WTC11 (cell line): ENCODE results near the gene ATP2C1. TPM values are rescaled to one million over a fixed set of nuclear protein-coding genes. Genes with fewer than 3 reads are reported as not detected.

Experiments used
- ATAC-seq: fragments of 200-7000 bp; cut with Tn5 transposase; 2 replicates; pipeline ENCODE4 v1.10.0; 2021; ENCODE audit warnings: mild to moderate bottlenecking, moderate library complexity
- CTCF ChIA-PET: fragments of 300-600 bp; sonication (Branson Sonifier 250); formaldehyde crosslinking; loops from one replicate; lab custom pipeline; 2021; ENCODE audit warnings: antibody characterized with exemption; lab: Charles Lee
- POLR2A ChIA-PET: fragments of 350-600 bp; sonication (Branson Sonifier 250); formaldehyde crosslinking; loops from one replicate; lab custom pipeline; 2021; ENCODE audit warnings: antibody characterized with exemption; lab: Charles Lee
- DNase-seq: peaks from one replicate; pipeline ENCODE4 v3.0.0; 2021; ENCODE audit warnings: low spot score
- H3K27ac Mint-ChIP-seq: 2 replicates; pipeline ENCODE4 v1.8.0; 2021; ENCODE audit warnings: mixed read lengths
- H3K27me3 Mint-ChIP-seq: 2 replicates; pipeline ENCODE4 v1.8.0; 2021; ENCODE audit warnings: low read depth, mild to moderate bottlenecking, moderate library complexity, mixed read lengths
- H3K36me3 Mint-ChIP-seq: 2 replicates; pipeline ENCODE4 v1.8.0; 2021; ENCODE audit warnings: mixed read lengths
- H3K4me1 Mint-ChIP-seq: 2 replicates; pipeline ENCODE4 v1.8.0; 2022; ENCODE audit warnings: mixed read lengths
- H3K4me3 Mint-ChIP-seq: 2 replicates; pipeline ENCODE4 v1.8.0; 2021; ENCODE audit warnings: mild to moderate bottlenecking, moderate library complexity, mixed read lengths
- H3K9me3 Mint-ChIP-seq: 2 replicates; pipeline ENCODE4 v1.8.0; 2021; ENCODE audit warnings: mixed read lengths
- ERG ChIP-seq: fragments of 250-450 bp; sonication (Bioruptor Pico); IDR thresholded peaks from 2 replicates; pipeline ENCODE4 v1.8.0; 2021; ENCODE audit warnings: mild to moderate bottlenecking
- ETV6 ChIP-seq: sonication (generic); formaldehyde crosslinking; IDR thresholded peaks from 2 replicates; pipeline ENCODE4 v1.8.1; 2022; ENCODE audit warnings: mild to moderate bottlenecking, missing genetic modification reagents
- FOXP1 ChIP-seq: sonication (generic); formaldehyde crosslinking; IDR thresholded peaks from 2 replicates; pipeline ENCODE4 v1.8.0; 2022; ENCODE audit warnings: missing genetic modification reagents, mild to moderate bottlenecking, moderate library complexity, borderline replicate concordance
- GTF2I ChIP-seq: fragments of 250-450 bp; sonication (Bioruptor Pico); conservative IDR thresholded peaks from 2 replicates; pipeline ENCODE4 v1.4.0; 2021; ENCODE audit warnings: mild to moderate bottlenecking
- HMGXB4 ChIP-seq: sonication (generic); formaldehyde crosslinking; IDR thresholded peaks from 2 replicates; pipeline ENCODE4 v1.8.1; 2023; ENCODE audit warnings: mild to moderate bottlenecking, moderate library complexity, missing genetic modification reagents
- IRF2 ChIP-seq: sonication (generic); formaldehyde crosslinking; IDR thresholded peaks from 2 replicates; pipeline ENCODE4 v1.8.0; 2022; ENCODE audit warnings: low read depth, missing genetic modification reagents, borderline replicate concordance
- JAZF1 ChIP-seq: fragments of 250-450 bp; sonication (Bioruptor Pico); IDR thresholded peaks from 2 replicates; pipeline ENCODE4 v1.9.0; 2021; ENCODE audit warnings: moderate library complexity, mild to moderate bottlenecking, inconsistent platforms
- JUN ChIP-seq: sonication (generic); formaldehyde crosslinking; IDR thresholded peaks from 2 replicates; pipeline ENCODE4 v1.8.0; 2023; ENCODE audit warnings: mild to moderate bottlenecking, missing genetic modification reagents
- NR1H2 ChIP-seq: sonication (generic); formaldehyde crosslinking; IDR thresholded peaks from 2 replicates; pipeline ENCODE4 v1.9.0; 2021; ENCODE audit warnings: mild to moderate bottlenecking, moderate library complexity, missing genetic modification reagents
- OVOL2 ChIP-seq: fragments of 250-450 bp; sonication (Bioruptor Pico); IDR thresholded peaks from 2 replicates; pipeline ENCODE4 v1.9.0; 2021; ENCODE audit warnings: mild to moderate bottlenecking, borderline replicate concordance
- SOX15 ChIP-seq: fragments of 250-450 bp; sonication (Bioruptor Pico); IDR thresholded peaks from 2 replicates; pipeline ENCODE4 v1.9.0; 2021; ENCODE audit warnings: mild to moderate bottlenecking
- TEAD1 ChIP-seq: sonication (generic); formaldehyde crosslinking; IDR thresholded peaks from 2 replicates; pipeline ENCODE4 v1.8.0; 2022; ENCODE audit warnings: mild to moderate bottlenecking, missing genetic modification reagents
- TEAD4 ChIP-seq: sonication (generic); formaldehyde crosslinking; IDR thresholded peaks from 2 replicates; pipeline ENCODE4 v1.8.0; 2022; ENCODE audit warnings: mild to moderate bottlenecking, missing genetic modification reagents
- TP53 ChIP-seq: sonication (generic); formaldehyde crosslinking; IDR thresholded peaks from 2 replicates; pipeline ENCODE4 v1.8.1; 2023; ENCODE audit warnings: mild to moderate bottlenecking, missing genetic modification reagents
- ZBTB21 ChIP-seq: sonication (generic); formaldehyde crosslinking; IDR thresholded peaks from 2 replicates; pipeline ENCODE4 v1.8.1; 2023; ENCODE audit warnings: mild to moderate bottlenecking, missing genetic modification reagents, borderline replicate concordance
- ZNF138 ChIP-seq: sonication (generic); formaldehyde crosslinking; conservative IDR thresholded peaks from 2 replicates; pipeline ENCODE4 v1.8.1; 2022; ENCODE audit warnings: mild to moderate bottlenecking, moderate library complexity, missing genetic modification reagents
- ZNF396 ChIP-seq: fragments of 250-450 bp; sonication (Bioruptor Pico); IDR thresholded peaks from 2 replicates; pipeline ENCODE4 v1.8.0; 2021; ENCODE audit warnings: mild to moderate bottlenecking, moderate library complexity, borderline replicate concordance
- ZNF425 ChIP-seq: fragments of 250-450 bp; sonication (Bioruptor Pico); conservative IDR thresholded peaks from 2 replicates; pipeline ENCODE4 v1.9.0; 2021; ENCODE audit warnings: mild to moderate bottlenecking
- total RNA-seq: library from RNA; stranded (reverse); gene quantifications from 3 replicates; pipeline ENCODE4 v1.2.3, GENCODE V29; 2021
- TF ChIP-seq, protein P1 (sequence below): sonication (generic); formaldehyde crosslinking; conservative IDR thresholded peaks from 2 replicates; pipeline ENCODE4 v1.8.1; 2022; ENCODE audit warnings: mild to moderate bottlenecking, missing genetic modification reagents
- TF ChIP-seq, protein P2 (sequence below): sonication (generic); formaldehyde crosslinking; IDR thresholded peaks from 2 replicates; pipeline ENCODE4 v1.8.1; 2023; ENCODE audit warnings: mild to moderate bottlenecking, missing genetic modification reagents, borderline replicate concordance
- TF ChIP-seq, protein P3 (sequence below): fragments of 250-450 bp; sonication (Bioruptor Pico); IDR thresholded peaks from 2 replicates; pipeline ENCODE4 v1.9.0; 2021; ENCODE audit warnings: mild to moderate bottlenecking

Gene ATP2C1
- total RNA-seq, 1 experiment from 2014 or later = 62.5 TPM

DNA sequence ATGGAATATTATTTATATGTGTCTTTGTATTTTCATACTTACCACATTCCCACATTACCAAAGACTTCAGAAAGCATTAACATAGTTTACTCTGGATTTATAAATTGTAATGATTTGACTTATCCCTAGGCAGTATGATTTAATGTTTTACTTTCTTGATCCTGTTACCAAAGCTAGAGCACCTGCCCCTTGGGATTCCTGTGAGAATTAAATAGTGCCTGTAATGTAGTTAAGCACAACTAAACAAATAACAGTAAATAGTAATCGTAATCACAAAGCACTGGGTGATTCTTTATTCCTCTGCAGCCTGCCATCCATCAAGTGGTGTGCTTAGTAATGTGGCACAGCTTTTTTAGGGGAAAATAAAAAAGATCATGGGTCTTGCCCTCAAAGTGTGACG, 39.1 kb downstream of the ATP2C1 start:
- Mint-ChIP-seq H3K36me3 (peaks cover 11% of the 10 kb centered on the region), H3K27ac (no peak overlapping the region), H3K4me1 (peaks cover 14% of the 10 kb centered on the region), H3K9me3 (no peaks in the 10 kb centered on the region), H3K4me3 (no peak overlapping the region), H3K27me3 (no peaks in the 10 kb centered on the region)
- CTCF ChIA-PET = no interaction called here
- no peak for ATAC-seq
- TF ChIP-seq, protein P1, sequence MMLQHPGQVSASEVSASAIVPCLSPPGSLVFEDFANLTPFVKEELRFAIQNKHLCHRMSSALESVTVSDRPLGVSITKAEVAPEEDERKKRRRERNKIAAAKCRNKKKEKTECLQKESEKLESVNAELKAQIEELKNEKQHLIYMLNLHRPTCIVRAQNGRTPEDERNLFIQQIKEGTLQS (CRISPR knock-in tag) = no peak
- no peak for TF ChIP-seq ZBTB21 (CRISPR knock-in tag)
- TF ChIP-seq TP53 (CRISPR knock-in tag) = no peak
- TF ChIP-seq ERG = no peak
- TF ChIP-seq, protein P2, sequence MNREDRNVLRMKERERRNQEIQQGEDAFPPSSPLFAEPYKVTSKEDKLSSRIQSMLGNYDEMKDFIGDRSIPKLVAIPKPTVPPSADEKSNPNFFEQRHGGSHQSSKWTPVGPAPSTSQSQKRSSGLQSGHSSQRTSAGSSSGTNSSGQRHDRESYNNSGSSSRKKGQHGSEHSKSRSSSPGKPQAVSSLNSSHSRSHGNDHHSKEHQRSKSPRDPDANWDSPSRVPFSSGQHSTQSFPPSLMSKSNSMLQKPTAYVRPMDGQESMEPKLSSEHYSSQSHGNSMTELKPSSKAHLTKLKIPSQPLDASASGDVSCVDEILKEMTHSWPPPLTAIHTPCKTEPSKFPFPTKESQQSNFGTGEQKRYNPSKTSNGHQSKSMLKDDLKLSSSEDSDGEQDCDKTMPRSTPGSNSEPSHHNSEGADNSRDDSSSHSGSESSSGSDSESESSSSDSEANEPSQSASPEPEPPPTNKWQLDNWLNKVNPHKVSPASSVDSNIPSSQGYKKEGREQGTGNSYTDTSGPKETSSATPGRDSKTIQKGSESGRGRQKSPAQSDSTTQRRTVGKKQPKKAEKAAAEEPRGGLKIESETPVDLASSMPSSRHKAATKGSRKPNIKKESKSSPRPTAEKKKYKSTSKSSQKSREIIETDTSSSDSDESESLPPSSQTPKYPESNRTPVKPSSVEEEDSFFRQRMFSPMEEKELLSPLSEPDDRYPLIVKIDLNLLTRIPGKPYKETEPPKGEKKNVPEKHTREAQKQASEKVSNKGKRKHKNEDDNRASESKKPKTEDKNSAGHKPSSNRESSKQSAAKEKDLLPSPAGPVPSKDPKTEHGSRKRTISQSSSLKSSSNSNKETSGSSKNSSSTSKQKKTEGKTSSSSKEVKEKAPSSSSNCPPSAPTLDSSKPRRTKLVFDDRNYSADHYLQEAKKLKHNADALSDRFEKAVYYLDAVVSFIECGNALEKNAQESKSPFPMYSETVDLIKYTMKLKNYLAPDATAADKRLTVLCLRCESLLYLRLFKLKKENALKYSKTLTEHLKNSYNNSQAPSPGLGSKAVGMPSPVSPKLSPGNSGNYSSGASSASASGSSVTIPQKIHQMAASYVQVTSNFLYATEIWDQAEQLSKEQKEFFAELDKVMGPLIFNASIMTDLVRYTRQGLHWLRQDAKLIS (CRISPR knock-in tag) = no peak
- TF ChIP-seq JAZF1 (CRISPR knock-in tag) = no peak
- no peak for TF ChIP-seq TEAD4 (CRISPR knock-in tag)
- TF ChIP-seq OVOL2 = no peak
- no peak for TF ChIP-seq ZNF396 (CRISPR knock-in tag)
- TF ChIP-seq NR1H2 (CRISPR knock-in tag) = no peak
- POLR2A ChIA-PET = no interaction called here
- no peak for DNase-seq

- Mint-ChIP-seq H3K27ac (no peak overlapping the region), H3K4me3 (no peak overlapping the region), H3K27me3 (no peaks in the 10 kb centered on the region), H3K9me3 (no peaks in the 10 kb centered on the region), H3K36me3 (peaks cover 11% of the 10 kb centered on the region), H3K4me1 (peaks cover 14% of the 10 kb centered on the region)
- DNase-seq (no peak), ATAC-seq (no peak)
- POLR2A ChIA-PET = no interaction called here
- CTCF ChIA-PET = no interaction called here
- TF ChIP-seq FOXP1 (CRISPR knock-in tag) (no peak), ZNF425 (no peak), ZNF138 (CRISPR knock-in tag) (no peak), IRF2 (CRISPR knock-in tag) (no peak), OVOL2 (no peak), ETV6 (CRISPR knock-in tag) (no peak), HMGXB4 (CRISPR knock-in tag) (no peak), SOX15 (CRISPR knock-in tag) (no peak), ERG (no peak), JUN (CRISPR knock-in tag) (no peak), GTF2I (CRISPR knock-in tag) (no peak), TEAD1 (CRISPR knock-in tag) (no peak)
- TF ChIP-seq, protein P3, sequence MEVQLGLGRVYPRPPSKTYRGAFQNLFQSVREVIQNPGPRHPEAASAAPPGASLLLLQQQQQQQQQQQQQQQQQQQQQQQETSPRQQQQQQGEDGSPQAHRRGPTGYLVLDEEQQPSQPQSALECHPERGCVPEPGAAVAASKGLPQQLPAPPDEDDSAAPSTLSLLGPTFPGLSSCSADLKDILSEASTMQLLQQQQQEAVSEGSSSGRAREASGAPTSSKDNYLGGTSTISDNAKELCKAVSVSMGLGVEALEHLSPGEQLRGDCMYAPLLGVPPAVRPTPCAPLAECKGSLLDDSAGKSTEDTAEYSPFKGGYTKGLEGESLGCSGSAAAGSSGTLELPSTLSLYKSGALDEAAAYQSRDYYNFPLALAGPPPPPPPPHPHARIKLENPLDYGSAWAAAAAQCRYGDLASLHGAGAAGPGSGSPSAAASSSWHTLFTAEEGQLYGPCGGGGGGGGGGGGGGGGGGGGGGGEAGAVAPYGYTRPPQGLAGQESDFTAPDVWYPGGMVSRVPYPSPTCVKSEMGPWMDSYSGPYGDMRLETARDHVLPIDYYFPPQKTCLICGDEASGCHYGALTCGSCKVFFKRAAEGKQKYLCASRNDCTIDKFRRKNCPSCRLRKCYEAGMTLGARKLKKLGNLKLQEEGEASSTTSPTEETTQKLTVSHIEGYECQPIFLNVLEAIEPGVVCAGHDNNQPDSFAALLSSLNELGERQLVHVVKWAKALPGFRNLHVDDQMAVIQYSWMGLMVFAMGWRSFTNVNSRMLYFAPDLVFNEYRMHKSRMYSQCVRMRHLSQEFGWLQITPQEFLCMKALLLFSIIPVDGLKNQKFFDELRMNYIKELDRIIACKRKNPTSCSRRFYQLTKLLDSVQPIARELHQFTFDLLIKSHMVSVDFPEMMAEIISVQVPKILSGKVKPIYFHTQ (CRISPR knock-in tag) = no peak
- TF ChIP-seq, protein P1 (CRISPR knock-in tag) = no peak
Observed at GRCh38 chr3:130933801-130934345, 40.0 kb downstream of the ATP2C1 start.
